K562 (cell line): ENCODE results near the gene TTC9B.

Source experiments
- IRF1 ChIP-seq: sonication (generic); formaldehyde crosslinking; IDR thresholded peaks from 2 replicates; pipeline ENCODE4 v1.8.0; 2022; ENCODE audit warnings: missing genetic modification reagents, mild to moderate bottlenecking, borderline replicate concordance
- NFIX ChIP-seq: fragments of 250-450 bp; sonication (Bioruptor Pico); IDR thresholded peaks from 2 replicates; pipeline ENCODE4 v1.4.0; 2020; ENCODE audit warnings: low read depth, mild to moderate bottlenecking, moderate library complexity
- POLR2A ChIP-seq: fragments of 450-650 bp; conservative IDR thresholded peaks from 2 replicates; pipeline ENCODE4 v1.6.1; 2016
- POLR2AphosphoS2 ChIP-seq: IDR thresholded peaks from 2 replicates; pipeline ENCODE4 v1.6.1; 2012; ENCODE audit warnings: low read length, improper control_type of control experiment
- ZBTB33 ChIP-seq: sonication (generic); formaldehyde crosslinking; IDR thresholded peaks from 2 replicates; pipeline ENCODE4 v1.8.1; 2023; ENCODE audit warnings: mild to moderate bottlenecking, missing genetic modification reagents
- ZBTB5 ChIP-seq: fragments of 450-650 bp; IDR thresholded peaks from 2 replicates; pipeline ENCODE4 v1.6.1; 2017; ENCODE audit warnings: antibody characterized with exemption
- ZFP1 ChIP-seq: fragments of 450-650 bp; formaldehyde crosslinking; IDR thresholded peaks from 2 replicates; pipeline ENCODE4 v1.4.0; 2020; ENCODE audit warnings: mild to moderate bottlenecking, mixed read lengths
- ZNF12 ChIP-seq: sonication (generic); formaldehyde crosslinking; IDR thresholded peaks from 2 replicates; pipeline ENCODE4 v1.4.0; 2020; ENCODE audit warnings: mild to moderate bottlenecking, missing genetic modification reagents
- ZNF274 ChIP-seq: IDR thresholded peaks from 2 replicates; pipeline ENCODE4 v1.6.1; 2011; ENCODE audit warnings: low read depth, mild to moderate bottlenecking, low read length, moderate library complexity, borderline replicate concordance
- TF ChIP-seq, protein P1 (sequence below): sonication (generic); formaldehyde crosslinking; IDR thresholded peaks from 2 replicates; pipeline ENCODE4 v1.4.0; 2020; ENCODE audit warnings: mild to moderate bottlenecking, missing genetic modification reagents

- TF ChIP-seq ZFP1 (no peak), ZBTB5 (no peak), ZBTB33 (no peak), ZNF274 (no peak), ZNF12 (CRISPR knock-in tag) (no peak), POLR2AphosphoS2 (no peak), POLR2A (no peak), IRF1 (CRISPR knock-in tag) (no peak), NFIX (CRISPR knock-in tag) (no peak)
- TF ChIP-seq, protein P1, sequence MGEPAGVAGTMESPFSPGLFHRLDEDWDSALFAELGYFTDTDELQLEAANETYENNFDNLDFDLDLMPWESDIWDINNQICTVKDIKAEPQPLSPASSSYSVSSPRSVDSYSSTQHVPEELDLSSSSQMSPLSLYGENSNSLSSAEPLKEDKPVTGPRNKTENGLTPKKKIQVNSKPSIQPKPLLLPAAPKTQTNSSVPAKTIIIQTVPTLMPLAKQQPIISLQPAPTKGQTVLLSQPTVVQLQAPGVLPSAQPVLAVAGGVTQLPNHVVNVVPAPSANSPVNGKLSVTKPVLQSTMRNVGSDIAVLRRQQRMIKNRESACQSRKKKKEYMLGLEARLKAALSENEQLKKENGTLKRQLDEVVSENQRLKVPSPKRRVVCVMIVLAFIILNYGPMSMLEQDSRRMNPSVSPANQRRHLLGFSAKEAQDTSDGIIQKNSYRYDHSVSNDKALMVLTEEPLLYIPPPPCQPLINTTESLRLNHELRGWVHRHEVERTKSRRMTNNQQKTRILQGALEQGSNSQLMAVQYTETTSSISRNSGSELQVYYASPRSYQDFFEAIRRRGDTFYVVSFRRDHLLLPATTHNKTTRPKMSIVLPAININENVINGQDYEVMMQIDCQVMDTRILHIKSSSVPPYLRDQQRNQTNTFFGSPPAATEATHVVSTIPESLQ (CRISPR knock-in tag): no peak
These were observed 48.9 kb upstream of the TTC9B start for GRCh38 chr19:40266912-40267600.
